Skeletal muscle tissue (tissue), 4 donors: ENCODE results near the gene LRCH4. TPM values are rescaled to one million over a fixed set of nuclear protein-coding genes. Genes with fewer than 3 reads are reported as not detected.

Source experiments
- H3K27ac ChIP-seq: one replicate; pipeline ENCODE4 v1.7.0; 2013; ENCODE audit warnings: mild to moderate bottlenecking, low read depth, low read length, inconsistent platforms
- H3K27me3 ChIP-seq, 3 donors: one replicate each; pipeline ENCODE4 v1.7.0; 2013; ENCODE audit warnings: low read length in 3 of 3; ENCODE audit not compliant: control insufficient read depth in 3 of 3, insufficient read depth in 3 of 3
- H3K36me3 ChIP-seq, 3 donors: one replicate each; pipeline ENCODE4 v1.7.0; 2013; ENCODE audit warnings: low read length in 3 of 3; ENCODE audit not compliant: control insufficient read depth in 3 of 3, insufficient read depth in 3 of 3
- H3K4me1 ChIP-seq, 3 donors: one replicate each; pipeline ENCODE4 v1.7.0; 2013; ENCODE audit warnings: low read length in 3 of 3, mild to moderate bottlenecking in 3 of 3; ENCODE audit not compliant: control insufficient read depth in 3 of 3, insufficient read depth in 3 of 3
- H3K4me3 ChIP-seq, 3 donors: one replicate each; pipeline ENCODE4 v1.7.0; 2013; ENCODE audit warnings: low read length in 3 of 3
- H3K9ac ChIP-seq, 3 donors: one replicate each; pipeline ENCODE4 v1.7.0; 2013; ENCODE audit warnings: low read length in 3 of 3, mild to moderate bottlenecking in 3 of 3, moderate library complexity in 2 of 3, low read depth in 1 of 3
- H3K9me3 ChIP-seq, 3 donors: one replicate each; pipeline ENCODE4 v1.7.0; 2013; ENCODE audit warnings: low read length in 3 of 3; ENCODE audit not compliant: control insufficient read depth in 3 of 3
- total RNA-seq: library from RNA; depleted of rRNA; stranded (reverse); fragments of >200 nt; gene quantifications from one replicate; pipeline ENCODE4 v1.2.3, GENCODE V29; 2014
- donor health status: Osteomylitis.

Gene LRCH4
- total RNA-seq, 1 donor from 2014 or later, result 6.3 TPM

DNA sequence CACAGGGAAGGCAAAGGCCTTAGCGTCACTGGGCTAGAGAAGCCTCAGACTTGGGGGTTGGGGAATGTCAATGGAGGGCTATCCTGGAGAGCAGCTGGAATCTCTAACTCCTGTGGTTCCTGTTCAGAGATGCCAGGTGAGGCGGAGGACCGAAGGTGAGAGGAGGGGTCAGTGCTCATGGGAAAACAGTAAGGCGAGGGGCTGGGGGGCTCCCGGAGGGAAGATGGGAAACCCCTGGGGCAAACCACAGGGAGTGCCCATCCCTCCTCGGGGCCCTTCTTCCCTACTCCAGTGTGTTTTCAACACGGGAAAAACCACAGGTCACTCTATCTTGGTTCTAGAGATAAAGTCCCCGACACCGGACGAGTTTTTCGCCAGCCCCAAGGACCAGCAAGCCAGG lies 3.3 kb downstream of the LRCH4 start:
- H3K9ac ChIP-seq, result no peak overlapping the region
- peaks cover 28 to 37% (median 30%) of the 10 kb centered on the region in 3 donors for H3K4me1 ChIP-seq
- H3K9me3 ChIP-seq, result no peaks in the 10 kb centered on the region
- no peak overlapping the region for H3K27ac ChIP-seq
- peaks cover 43 to 48% (median 47%) of the 10 kb centered on the region in 3 donors for H3K36me3 ChIP-seq
- no peak overlapping the region for H3K4me3 ChIP-seq
- H3K27me3 ChIP-seq, result peaks cover 0 to 11% (median 10%) of the 10 kb centered on the region in 3 donors

DNA sequence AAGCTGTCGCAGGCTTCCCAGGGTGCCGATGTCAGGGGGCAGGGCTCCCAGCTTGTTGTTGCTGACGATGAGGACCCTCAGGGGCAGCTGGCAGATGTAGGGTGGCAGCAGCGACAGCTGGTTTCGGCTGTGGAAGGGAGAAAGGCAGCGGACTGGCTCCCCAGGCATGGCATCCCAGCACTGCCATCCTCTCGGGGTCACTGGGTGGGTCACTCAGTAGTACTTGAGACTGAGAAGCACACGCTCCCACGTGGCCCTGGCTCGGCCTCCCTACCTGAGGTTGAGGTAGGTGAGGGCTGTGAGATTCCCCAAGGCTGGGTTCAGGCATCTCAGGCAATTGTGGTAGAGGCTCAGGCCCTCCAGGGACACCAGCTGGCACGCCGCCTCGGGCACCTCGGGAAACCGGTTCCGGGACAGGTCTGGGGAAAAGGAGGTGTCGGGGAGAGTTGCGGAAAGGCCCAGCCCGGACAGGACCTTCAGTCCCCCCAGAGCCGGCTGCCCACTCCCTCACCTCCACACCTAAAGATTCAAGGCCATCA lies 3.8 kb downstream of the LRCH4 start:
- Histone ChIP-seq H3K27ac (no peak overlapping the region), H3K4me3 (no peak overlapping the region), H3K27me3 (peaks cover 0 to 12% (median 10%) of the 10 kb centered on the region in 3 donors), H3K36me3 (peaks cover 48 to 53% (median 51%) of the 10 kb centered on the region in 3 donors), H3K4me1 (peaks cover 28 to 37% (median 30%) of the 10 kb centered on the region in 3 donors), H3K9me3 (no peaks in the 10 kb centered on the region), H3K9ac (no peak overlapping the region)

DNA sequence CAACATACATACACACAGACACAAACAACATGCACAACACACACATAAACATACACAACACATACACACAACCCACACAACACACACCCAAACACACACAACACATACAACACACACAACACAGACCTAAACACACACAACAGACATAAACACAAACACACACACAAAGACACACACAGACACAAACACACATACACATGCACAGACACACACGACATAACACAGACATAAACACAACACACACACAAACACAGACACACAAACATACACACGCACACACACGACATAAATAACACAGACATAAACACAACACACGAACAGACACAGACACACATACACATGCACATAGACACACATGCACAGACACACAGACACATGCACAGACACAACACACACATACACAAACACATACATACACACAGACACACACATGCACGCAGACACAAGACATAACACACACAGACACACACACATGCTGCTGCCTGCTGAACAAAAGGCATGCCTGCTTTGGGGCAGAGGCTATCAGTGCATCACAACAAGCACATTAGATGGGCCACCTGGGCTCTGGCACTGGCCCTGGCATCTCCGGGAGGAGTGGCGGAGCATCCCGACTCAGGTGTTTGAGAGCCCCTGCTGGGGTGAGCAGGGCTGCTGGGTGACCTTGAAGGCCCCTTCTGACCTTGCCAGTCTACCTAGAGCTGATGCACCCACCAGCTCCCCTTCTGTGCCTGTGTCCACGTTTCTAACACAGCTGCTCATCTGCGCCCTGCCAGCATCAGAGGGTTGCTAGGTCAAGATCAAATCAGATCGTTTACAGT lies 5.3 kb downstream of the LRCH4 start:
- peaks cover 25 to 34% (median 27%) of the 10 kb centered on the region in 3 donors for H3K4me1 ChIP-seq
- no peak overlapping the region for H3K27ac ChIP-seq
- peaks cover 61 to 66% (median 65%) of the 10 kb centered on the region in 3 donors for H3K36me3 ChIP-seq
- H3K27me3 ChIP-seq, result peaks cover 0 to 18% (median 17%) of the 10 kb centered on the region in 3 donors
- peak overlapping the region in 1 of 3 donors; percentile 8 for H3K9ac ChIP-seq
- H3K9me3 ChIP-seq, result no peaks in the 10 kb centered on the region
- no peak overlapping the region for H3K4me3 ChIP-seq

DNA sequence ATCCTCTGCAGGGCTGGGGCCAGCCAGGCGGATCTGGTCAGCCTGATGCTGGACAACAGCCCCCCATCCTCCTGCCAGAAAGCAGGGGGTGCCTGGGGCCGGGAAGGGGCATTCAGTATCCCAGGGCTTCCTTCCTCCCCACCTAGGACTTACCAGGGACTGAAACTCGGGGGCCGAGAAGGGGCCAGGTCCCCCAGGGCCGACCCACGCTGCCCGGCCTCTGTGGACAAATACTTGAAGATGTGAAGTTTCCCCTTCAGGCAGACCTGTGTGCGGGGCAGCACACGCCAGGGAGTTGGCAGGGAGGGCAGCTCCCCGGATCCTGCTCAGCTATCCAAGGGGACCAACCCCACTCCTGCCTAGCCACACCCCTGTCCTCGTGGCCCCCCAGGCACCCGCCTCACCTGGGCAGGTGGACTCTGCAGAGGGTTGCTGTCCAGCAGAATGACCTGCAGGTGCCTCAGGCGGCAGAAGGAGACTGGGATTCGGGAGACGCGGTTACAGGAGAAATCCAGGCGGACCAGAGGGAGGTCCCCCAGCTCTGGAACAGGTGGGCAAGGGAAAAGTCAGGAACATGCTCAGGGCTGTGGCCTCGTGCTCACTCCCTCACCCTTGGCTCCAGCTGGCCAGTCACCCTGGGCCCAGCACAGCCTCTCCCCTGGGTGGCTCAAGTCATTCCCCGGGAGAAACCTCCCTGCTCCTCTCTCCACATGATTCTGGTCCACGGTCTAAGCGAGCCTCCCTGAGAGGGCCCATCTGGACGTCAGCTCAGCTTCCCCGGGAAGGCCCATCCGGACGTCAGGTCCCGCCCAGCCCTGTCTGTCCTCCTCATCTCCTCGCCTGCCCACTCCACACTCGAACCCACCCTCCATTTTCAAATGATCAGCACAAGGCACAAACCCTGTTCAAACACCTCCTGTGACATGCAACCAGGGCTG lies 7.4 kb downstream of the LRCH4 start:
- H3K4me1 ChIP-seq, result peaks cover 8 to 15% (median 8%) of the 10 kb centered on the region in 3 donors
- no peak overlapping the region for H3K27ac ChIP-seq
- H3K4me3 ChIP-seq, result no peak overlapping the region
- peaks cover 0 to 28% (median 24%) of the 10 kb centered on the region in 3 donors for H3K27me3 ChIP-seq
- H3K9me3 ChIP-seq, result no peaks in the 10 kb centered on the region
- H3K36me3 ChIP-seq, result peaks cover 70 to 75% (median 75%) of the 10 kb centered on the region in 3 donors
- no peak overlapping the region for H3K9ac ChIP-seq

- Histone ChIP-seq H3K27ac (no peak overlapping the region), H3K27me3 (peaks cover 0 to 28% (median 25%) of the 10 kb centered on the region in 3 donors), H3K36me3 (peaks cover 68 to 74% (median 70%) of the 10 kb centered on the region in 3 donors), H3K9ac (no peak overlapping the region), H3K4me3 (no peak overlapping the region), H3K4me1 (peaks cover 0 to 7% (median 2%) of the 10 kb centered on the region in 3 donors), H3K9me3 (no peaks in the 10 kb centered on the region)
Observed at GRCh38 chr7:100577507-100577906, 8.4 kb downstream of the LRCH4 start.

DNA sequence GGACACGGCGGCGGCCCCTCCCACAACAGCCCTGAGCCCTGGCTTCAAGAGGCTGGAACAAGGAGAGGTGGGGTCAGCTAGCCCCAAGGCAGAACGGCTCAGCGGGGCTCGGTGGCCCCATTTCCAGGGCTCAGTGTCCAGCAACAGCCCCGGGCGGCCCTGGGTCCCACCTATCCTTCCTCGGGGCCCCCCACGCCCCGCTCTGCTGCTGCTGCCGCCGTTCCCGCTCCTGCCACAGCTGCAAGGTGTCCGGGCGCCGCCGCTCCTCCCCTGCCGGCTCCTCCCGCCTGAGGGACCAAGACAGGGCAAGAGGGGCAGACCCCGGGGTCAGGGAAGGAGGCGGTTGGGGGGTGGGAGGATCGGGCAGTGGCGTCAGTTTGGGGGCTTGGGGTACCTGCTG lies 8.8 kb downstream of the LRCH4 start:
- Histone ChIP-seq H3K9me3 (no peaks in the 10 kb centered on the region), H3K27me3 (peaks cover 0 to 28% (median 27%) of the 10 kb centered on the region in 3 donors), H3K4me1 (peaks cover 0 to 3% (median 0%) of the 10 kb centered on the region in 3 donors), H3K27ac (no peak overlapping the region), H3K9ac (no peak overlapping the region), H3K4me3 (no peak overlapping the region), H3K36me3 (peaks cover 64 to 70% (median 70%) of the 10 kb centered on the region in 3 donors)

DNA sequence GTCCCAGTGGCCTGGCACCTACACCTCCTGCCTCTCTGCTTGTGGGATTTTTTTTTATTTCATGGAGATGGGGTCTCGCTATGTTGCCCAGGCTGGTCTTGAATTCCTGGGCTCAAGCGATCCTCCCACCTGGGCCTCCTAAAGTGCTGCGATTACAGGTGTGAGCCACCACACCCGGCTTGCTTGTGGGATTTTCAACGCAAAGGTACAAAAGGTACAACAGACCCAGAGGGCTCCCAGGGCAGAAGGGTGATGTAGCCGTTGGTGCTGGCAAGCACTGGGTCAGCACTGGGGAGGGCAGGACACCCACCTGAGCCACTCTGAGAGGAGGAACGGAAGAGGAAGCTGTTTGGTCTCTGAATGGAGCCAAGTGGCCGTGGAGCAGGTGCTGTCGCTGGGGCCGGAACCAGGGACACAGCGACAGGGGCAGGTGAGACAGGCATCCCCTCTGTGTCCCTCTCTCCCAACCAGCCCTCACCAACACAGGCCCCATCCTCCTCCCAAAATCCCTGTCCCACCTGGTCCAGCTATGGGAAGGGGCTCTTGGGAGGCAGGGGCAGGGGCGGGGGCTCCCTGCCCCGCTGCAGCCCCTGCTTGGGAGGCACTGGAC lies 9.4 kb downstream of the LRCH4 start:
- Histone ChIP-seq H3K9ac (no peak overlapping the region), H3K27ac (no peak overlapping the region)

GRCh38 chr7:100575746-100576383 lies 10.1 kb downstream of the LRCH4 start:
- H3K4me1 ChIP-seq, result no peaks in the 10 kb centered on the region
- H3K27me3 ChIP-seq, result peaks cover 9 to 40% (median 39%) of the 10 kb centered on the region in 3 donors
- no peaks in the 10 kb centered on the region for H3K9me3 ChIP-seq
- H3K4me3 ChIP-seq, result no peak overlapping the region
- no peak overlapping the region for H3K27ac ChIP-seq
- H3K9ac ChIP-seq, result no peak overlapping the region
- H3K36me3 ChIP-seq, result peaks cover 52 to 58% (median 58%) of the 10 kb centered on the region in 3 donors

More for the DNA sequence above, 9.4 kb downstream of the LRCH4 start:
- Histone ChIP-seq H3K27me3 (peaks cover 3 to 34% (median 33%) of the 10 kb centered on the region in 3 donors), H3K4me3 (no peak overlapping the region), H3K4me1 (no peaks in the 10 kb centered on the region), H3K36me3 (peaks cover 58 to 64% (median 64%) of the 10 kb centered on the region in 3 donors), H3K9me3 (no peaks in the 10 kb centered on the region)

GRCh38 chr7:100575206-100575631 lies 10.7 kb downstream of the LRCH4 start:
- Histone ChIP-seq H3K36me3 (peaks cover 49 to 52% (median 51%) of the 10 kb centered on the region in 3 donors), H3K9ac (no peak overlapping the region), H3K4me1 (peaks cover 1 to 2% (median 1%) of the 10 kb centered on the region in 3 donors), H3K9me3 (no peaks in the 10 kb centered on the region), H3K4me3 (no peak overlapping the region), H3K27ac (no peak overlapping the region), H3K27me3 (peaks cover 11 to 43% (median 41%) of the 10 kb centered on the region in 3 donors)
